Measurements from ENCODE around the gene USP10. TPM values are rescaled to one million over a fixed set of nuclear protein-coding genes. Genes with fewer than 3 reads are reported as not detected.

USP10 gene
- total RNA-seq, 1 donor from 2014 or later = 177 TPM

- Mint-ChIP-seq H3K9me3 (no peaks in the 10 kb centered on the region), H3K4me3 (no peak overlapping the region), H3K4me1 (peaks cover 29% of the 10 kb centered on the region), H3K36me3 (ENCODE audit: low read depth) (peaks cover 64% of the 10 kb centered on the region), H3K27ac (no peak overlapping the region), H3K27me3 (no peaks in the 10 kb centered on the region)
- intact Hi-C loops (cut with micrococcal nuclease) = no loop called here
- no peak for DNase-seq
These were observed 61.9 kb downstream of the USP10 start for GRCh38 chr16:84761448-84762368.

DNA sequence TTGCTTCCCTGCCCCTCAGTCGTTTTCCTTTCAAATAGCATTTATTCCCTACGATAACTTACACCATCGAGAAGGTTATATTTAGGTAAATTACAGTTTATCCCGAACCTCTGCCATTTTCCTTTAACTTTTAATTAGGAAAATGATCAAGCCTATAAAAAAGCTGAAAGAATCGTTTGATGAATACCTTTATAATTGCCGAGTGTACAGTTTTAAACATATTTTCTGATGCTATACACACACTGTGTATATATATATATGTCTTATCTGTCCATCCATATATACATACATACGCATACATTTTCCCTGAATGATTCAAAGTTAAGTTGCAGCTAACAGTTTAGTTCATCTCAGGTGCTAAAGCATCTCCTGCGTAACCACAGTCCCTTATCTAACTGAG, 63.4 kb downstream of the USP10 start:
- Mint-ChIP-seq H3K4me1 (peaks cover 36% of the 10 kb centered on the region), H3K4me3 (no peak overlapping the region), H3K9me3 (no peaks in the 10 kb centered on the region), H3K36me3 (ENCODE audit: low read depth) (peaks cover 73% of the 10 kb centered on the region), H3K27me3 (no peaks in the 10 kb centered on the region), H3K27ac (no peak overlapping the region)
- intact Hi-C loops (cut with micrococcal nuclease) = no loop called here
- no peak for DNase-seq

DNA sequence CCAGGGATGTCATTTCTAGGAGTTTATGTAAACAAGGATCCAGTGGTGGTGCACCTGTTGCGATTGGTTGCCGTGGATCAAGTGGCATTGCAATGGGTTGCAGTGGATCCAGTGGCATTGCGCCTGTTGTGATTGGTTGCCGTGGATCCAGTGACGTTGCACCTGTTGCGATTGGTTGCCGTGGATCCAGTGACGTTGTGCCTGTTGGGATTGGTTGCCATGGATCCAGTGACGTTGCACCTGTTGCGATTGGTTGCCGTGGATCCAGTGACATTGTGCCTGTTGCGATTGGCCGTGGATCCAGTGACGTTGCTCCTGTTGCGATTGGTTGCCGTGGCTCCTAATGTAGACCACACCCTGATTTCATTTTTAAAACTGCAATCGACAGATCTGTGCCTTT, 63.8 kb downstream of the USP10 start:
- Mint-ChIP-seq H3K36me3 (ENCODE audit: low read depth) (peaks cover 73% of the 10 kb centered on the region), H3K27ac (no peak overlapping the region), H3K9me3 (no peaks in the 10 kb centered on the region), H3K4me1 (peaks cover 34% of the 10 kb centered on the region), H3K4me3 (no peak overlapping the region), H3K27me3 (no peaks in the 10 kb centered on the region)
- no peak for DNase-seq
- intact Hi-C loops (cut with micrococcal nuclease) = no loop called here

DNA sequence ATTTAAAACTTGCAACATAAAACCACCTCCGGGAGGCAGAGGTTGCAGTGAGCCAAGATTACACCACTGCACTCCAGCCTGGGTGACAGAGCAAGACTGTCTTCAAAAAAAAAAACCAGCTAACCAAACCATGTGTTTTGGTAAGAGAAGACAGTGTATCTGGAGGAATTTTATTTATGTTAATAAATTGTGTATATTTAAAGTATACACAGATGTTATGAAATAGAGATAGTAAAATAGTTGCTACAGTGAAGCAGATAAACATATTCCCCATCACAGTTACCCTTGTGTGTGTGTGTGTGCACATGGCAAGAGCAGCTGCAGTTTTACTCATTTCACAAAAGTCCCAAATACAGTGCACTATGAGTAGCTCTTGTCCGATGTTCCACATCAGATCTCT, 65.2 kb downstream of the USP10 start:
- intact Hi-C loops (cut with micrococcal nuclease) = no loop called here
- H3K27ac Mint-ChIP-seq = no peak overlapping the region
- H3K9me3 Mint-ChIP-seq = no peaks in the 10 kb centered on the region
- H3K4me3 Mint-ChIP-seq = no peak overlapping the region
- no peak for DNase-seq
- no peaks in the 10 kb centered on the region for H3K27me3 Mint-ChIP-seq
- H3K4me1 Mint-ChIP-seq = peaks cover 32% of the 10 kb centered on the region
- peaks cover 75% of the 10 kb centered on the region for H3K36me3 Mint-ChIP-seq (ENCODE audit: low read depth)

DNA sequence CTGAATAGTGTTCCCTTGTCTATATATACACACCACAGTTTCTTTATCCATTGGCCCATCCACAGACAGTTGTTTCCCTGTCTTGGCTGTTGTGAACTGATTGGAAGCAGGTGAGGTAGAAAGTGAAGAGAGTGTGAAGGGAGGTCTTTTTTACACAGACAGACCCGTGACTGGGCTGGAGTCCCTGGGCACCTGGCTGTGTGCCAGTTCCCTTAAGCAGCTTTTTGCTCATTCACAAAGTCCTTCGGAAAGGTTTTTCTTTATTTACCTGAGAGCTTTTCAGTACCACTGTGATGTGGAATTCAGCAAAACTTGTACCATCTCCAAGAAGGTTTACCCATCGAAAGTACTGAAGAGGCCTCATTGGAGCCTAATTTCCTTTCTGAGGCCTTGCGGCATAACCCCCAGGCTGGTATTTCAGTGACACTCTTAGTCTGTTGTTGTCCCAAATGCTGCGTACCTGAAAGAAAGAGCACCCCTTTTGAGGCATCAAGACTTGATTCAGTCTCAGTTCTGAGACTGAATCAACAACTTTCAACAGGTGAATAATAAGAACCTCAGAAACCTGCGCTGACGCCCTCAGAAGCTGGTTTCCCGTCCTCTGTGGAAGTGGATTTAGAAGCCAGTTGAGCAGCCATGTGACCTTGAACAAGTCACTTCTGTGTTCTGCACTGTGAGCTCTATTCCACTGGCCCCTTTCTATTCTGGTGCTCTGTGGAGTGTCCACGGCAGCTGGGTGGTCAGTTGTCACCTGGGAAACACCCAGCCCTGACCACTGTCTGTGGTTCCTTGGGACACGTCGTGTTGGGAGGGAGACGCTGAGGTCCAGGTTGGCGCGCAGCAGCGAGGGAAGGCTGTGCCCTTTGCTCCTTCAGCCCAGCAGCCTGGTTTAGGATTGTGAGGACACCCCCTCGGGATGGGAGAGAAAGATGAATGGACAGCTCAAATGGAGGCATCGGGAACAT, 66.1 kb downstream of the USP10 start:
- H3K4me1 Mint-ChIP-seq = peaks cover 32% of the 10 kb centered on the region
- no peaks in the 10 kb centered on the region for H3K9me3 Mint-ChIP-seq
- peak overlapping the region; percentile 32 for H3K4me3 Mint-ChIP-seq
- H3K27me3 Mint-ChIP-seq = no peaks in the 10 kb centered on the region
- intact Hi-C loops (cut with micrococcal nuclease) = no loop called here
- H3K27ac Mint-ChIP-seq = peak overlapping the region; percentile 42
- DNase-seq = no peak
- H3K36me3 Mint-ChIP-seq (ENCODE audit: low read depth) = peaks cover 69% of the 10 kb centered on the region

DNA sequence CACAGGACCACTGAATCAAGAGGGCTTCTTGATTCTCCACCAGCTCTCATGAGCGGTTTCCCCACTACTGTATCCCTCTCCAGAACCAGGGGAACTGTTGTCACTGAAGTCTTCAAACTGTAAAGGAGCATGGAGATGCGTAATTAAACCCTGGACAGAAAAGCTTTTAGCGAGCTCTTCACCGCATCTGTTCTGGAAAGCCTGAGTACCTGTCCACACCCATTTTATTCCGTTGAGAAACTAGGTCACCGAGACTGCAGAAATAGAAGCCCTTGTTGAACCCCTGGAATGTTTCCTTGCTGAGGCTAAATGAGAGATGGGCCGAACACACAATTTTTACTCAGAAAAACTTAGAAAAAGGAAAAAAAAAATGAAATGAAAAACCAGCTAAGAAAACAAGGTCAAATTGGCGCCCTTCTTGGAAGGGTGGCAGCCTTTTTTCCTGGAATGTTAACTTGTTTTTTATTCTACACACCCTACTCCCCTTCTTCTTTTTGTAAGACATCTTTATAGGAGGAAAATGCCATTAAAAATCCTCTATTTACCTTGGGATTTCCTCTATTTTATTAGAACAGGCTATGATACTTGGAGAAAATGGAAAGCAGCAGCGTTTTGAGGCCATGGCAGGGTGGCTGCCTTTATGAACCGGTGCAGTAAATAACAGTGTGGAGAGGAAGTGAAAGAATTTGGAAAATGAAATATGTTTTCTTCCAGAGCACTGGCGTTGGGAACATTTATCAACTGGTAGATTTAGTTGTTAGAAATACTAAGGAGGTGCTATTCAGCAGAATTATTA, 67.4 kb downstream of the USP10 start:
- Mint-ChIP-seq H3K27ac (peak overlapping the region; percentile 29), H3K36me3 (ENCODE audit: low read depth) (peaks cover 62% of the 10 kb centered on the region), H3K4me1 (peaks cover 32% of the 10 kb centered on the region), H3K9me3 (no peaks in the 10 kb centered on the region), H3K4me3 (peak overlapping the region; percentile 58), H3K27me3 (no peaks in the 10 kb centered on the region)
- intact Hi-C loops (cut with micrococcal nuclease) = no loop called here
- no peak for DNase-seq

DNA sequence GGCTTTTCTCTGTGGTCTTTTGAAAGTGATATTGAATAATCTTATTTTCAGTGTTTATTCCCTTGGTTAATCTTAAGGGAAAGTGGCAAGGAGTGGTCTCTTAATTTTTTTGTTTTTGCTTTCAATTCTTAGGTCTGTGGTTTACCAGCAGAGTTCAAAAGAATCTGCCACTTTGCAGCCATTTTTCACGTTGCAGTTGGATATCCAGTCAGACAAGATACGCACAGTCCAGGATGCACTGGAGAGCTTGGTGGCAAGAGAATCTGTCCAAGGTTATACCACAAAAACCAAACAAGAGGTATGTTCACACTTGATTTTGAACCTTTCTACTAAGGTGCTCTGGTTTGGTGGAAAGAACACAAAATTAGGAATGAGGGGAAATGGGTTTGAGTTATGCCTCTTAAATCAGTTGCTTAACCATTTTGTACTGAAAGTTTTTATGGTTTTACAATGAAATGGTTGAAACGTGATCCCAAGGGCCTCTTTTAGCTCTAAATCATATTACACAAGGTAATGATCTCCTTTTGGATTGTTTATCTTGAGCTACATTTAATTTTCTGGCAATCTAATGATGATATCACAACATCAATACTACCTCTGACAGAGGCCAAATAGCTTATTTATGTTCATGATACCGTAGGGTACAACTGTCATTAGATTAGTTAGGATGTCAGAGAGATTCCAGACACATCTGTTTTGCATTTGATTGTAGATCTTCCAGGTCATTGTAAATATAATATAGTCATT, 68.4 kb downstream of the USP10 start:
- peak overlapping the region; percentile 67 for H3K4me3 Mint-ChIP-seq
- intact Hi-C loops (cut with micrococcal nuclease) = no loop called here

GRCh38 chr16:84768808-84769197, 69.0 kb downstream of the USP10 start:
- Mint-ChIP-seq H3K4me1 (peaks cover 32% of the 10 kb centered on the region), H3K9me3 (no peaks in the 10 kb centered on the region), H3K36me3 (ENCODE audit: low read depth) (peaks cover 65% of the 10 kb centered on the region), H3K27me3 (no peaks in the 10 kb centered on the region), H3K27ac (no peak overlapping the region), H3K4me3 (no peak overlapping the region)
- no peak for DNase-seq
- intact Hi-C loops (cut with micrococcal nuclease) = no loop called here

More for the DNA sequence above, 68.4 kb downstream of the USP10 start:
- Mint-ChIP-seq H3K4me1 (peaks cover 32% of the 10 kb centered on the region), H3K36me3 (ENCODE audit: low read depth) (peaks cover 64% of the 10 kb centered on the region), H3K27ac (peak overlapping the region; percentile 51), H3K27me3 (no peaks in the 10 kb centered on the region), H3K9me3 (no peaks in the 10 kb centered on the region)
- peak; percentile 77 for DNase-seq

GRCh38 chr16:84769416-84769815, 69.6 kb downstream of the USP10 start:
- DNase-seq = no peak
- H3K27me3 Mint-ChIP-seq = no peaks in the 10 kb centered on the region
- H3K27ac Mint-ChIP-seq = peak overlapping the region; percentile 6
- peaks cover 30% of the 10 kb centered on the region for H3K4me1 Mint-ChIP-seq
- no peaks in the 10 kb centered on the region for H3K9me3 Mint-ChIP-seq
- intact Hi-C loops (cut with micrococcal nuclease) = no loop called here
- H3K4me3 Mint-ChIP-seq = no peak overlapping the region
- peaks cover 61% of the 10 kb centered on the region for H3K36me3 Mint-ChIP-seq (ENCODE audit: low read depth)

DNA sequence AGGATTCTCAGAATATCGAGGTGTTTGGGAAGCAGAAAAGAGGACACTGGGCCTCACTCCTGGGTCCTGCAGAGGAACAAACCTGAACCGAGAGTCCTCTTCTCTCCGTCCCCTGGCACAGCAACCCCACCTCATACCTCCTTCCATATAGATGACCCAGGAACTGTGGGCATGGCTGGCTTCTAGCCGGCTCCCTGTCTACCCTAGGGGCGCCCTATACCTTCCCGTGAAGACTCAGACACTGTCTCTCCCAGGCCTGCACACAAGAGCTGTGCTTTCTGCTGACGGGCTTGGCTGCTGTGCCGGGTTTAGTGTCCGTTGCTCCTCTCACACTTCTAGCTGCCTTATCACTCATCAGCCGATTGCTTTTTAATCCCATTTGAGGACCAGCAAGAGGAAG, 73.5 kb downstream of the USP10 start:
- H3K27ac Mint-ChIP-seq = no peak overlapping the region
- H3K9me3 Mint-ChIP-seq = no peaks in the 10 kb centered on the region
- H3K4me3 Mint-ChIP-seq = no peak overlapping the region
- intact Hi-C loops (cut with micrococcal nuclease) = no loop called here
- DNase-seq = no peak
- no peaks in the 10 kb centered on the region for H3K27me3 Mint-ChIP-seq
- H3K4me1 Mint-ChIP-seq = peaks cover 9% of the 10 kb centered on the region
- peaks cover 52% of the 10 kb centered on the region for H3K36me3 Mint-ChIP-seq (ENCODE audit: low read depth)

DNA sequence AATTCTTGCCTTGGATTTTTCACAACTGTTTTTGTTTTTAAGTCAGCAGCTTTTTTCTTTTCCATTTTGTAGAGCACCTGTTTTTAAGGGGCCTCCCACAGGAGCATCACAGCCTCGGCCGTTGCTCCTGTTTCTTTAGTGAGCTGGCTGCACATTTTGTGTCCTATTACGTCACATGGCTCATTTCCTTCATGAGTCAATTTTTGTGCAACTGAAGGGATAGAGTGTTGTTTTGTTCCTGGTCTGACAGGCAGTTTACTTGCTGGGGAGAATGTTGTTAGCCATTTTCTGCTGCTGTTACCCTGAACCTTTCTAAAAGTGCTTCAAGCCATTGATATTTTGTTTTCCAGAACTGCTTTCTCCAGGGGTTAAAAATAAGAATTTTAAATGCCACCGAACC, 75.0 kb downstream of the USP10 start:
- H3K4me3 Mint-ChIP-seq = no peak overlapping the region
- intact Hi-C loops (cut with micrococcal nuclease) = no loop called here
- H3K4me1 Mint-ChIP-seq = no peaks in the 10 kb centered on the region
- no peaks in the 10 kb centered on the region for H3K9me3 Mint-ChIP-seq
- H3K27ac Mint-ChIP-seq = no peak overlapping the region
- H3K27me3 Mint-ChIP-seq = no peaks in the 10 kb centered on the region
- no peak for DNase-seq
- peaks cover 52% of the 10 kb centered on the region for H3K36me3 Mint-ChIP-seq (ENCODE audit: low read depth)

DNA sequence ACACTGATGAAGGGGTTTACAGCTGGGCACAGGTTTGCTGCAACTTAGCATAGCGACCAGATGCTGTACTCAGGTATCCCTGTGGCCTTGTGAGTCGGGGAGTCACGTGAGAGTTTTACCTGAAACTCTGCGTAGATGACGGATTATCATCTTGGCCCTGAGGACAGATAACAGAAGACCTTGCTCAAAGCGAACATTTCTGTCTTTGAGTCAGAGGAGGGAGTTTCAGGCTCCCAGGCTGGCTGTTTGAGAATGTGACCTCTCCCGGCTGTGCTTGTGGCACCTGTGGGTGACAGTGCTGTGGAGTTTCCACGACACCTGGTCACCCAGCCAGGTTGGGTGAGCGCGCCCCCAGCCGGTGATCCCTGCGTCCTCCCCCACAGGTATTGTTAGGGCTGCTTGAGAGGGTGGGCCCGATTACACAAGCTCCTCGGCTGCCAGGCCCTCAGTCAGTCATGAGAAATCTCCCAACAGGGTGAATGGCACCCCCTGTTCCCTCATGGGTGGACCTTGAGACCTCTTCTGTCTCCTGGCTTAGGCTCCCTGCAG, 75.5 kb downstream of the USP10 start:
- peaks cover 55% of the 10 kb centered on the region for H3K36me3 Mint-ChIP-seq (ENCODE audit: low read depth)
- no peak for DNase-seq
- intact Hi-C loops (cut with micrococcal nuclease) = no loop called here

DNA sequence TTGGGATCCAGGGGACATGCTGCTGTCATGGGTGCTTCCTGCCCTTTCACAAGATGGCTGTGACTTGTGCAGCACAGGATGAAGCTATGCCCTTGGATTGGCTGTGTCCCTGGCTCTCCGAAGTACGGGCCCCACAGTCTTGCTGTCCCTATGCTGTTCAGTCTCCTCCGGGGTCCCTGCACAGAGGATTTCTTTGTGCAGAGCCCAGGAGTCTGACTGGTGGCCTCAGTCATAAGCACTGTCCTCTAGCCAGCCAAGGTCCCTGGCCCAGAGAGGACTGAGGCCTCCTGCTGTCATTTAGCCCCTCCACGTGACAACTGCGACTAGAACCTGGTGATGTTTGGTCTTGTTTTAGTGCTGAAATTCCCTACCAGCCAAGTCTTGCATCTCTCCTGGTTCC, 77.6 kb downstream of the USP10 start:
- no peak overlapping the region for H3K27ac Mint-ChIP-seq
- no peak overlapping the region for H3K4me3 Mint-ChIP-seq
- peaks cover 54% of the 10 kb centered on the region for H3K36me3 Mint-ChIP-seq (ENCODE audit: low read depth)
- DNase-seq = no peak
- intact Hi-C loops (cut with micrococcal nuclease) = no loop called here
- no peaks in the 10 kb centered on the region for H3K9me3 Mint-ChIP-seq
- no peaks in the 10 kb centered on the region for H3K27me3 Mint-ChIP-seq
- H3K4me1 Mint-ChIP-seq = no peaks in the 10 kb centered on the region

More for the DNA sequence above, 75.5 kb downstream of the USP10 start:
- Mint-ChIP-seq H3K4me1 (no peaks in the 10 kb centered on the region), H3K27ac (no peak overlapping the region), H3K27me3 (no peaks in the 10 kb centered on the region), H3K4me3 (no peak overlapping the region), H3K9me3 (no peaks in the 10 kb centered on the region)

Measured in activated CD4-positive, alpha-beta T cell treated with anti-CD3 and anti-CD28 coated beads, Interleukin-2, amount 10 ng/mL, durations not matched to agents 24 days and 14 days (primary cell).